K562 (cell line): Measurements from ENCODE around the gene GPR26. TPM values are rescaled to one million over a fixed set of nuclear protein-coding genes. Genes with fewer than 3 reads are reported as not detected.

Experiments
- ATAC-seq: fragments of 200-7000 bp; cut with Tn5 transposase; 3 replicates; pipeline ENCODE4 v1.9.1; 2020; ENCODE audit warnings: moderate library complexity
- BruUV-seq: library from RNA; stranded (reverse); fragments of 400-500 nt; replicated peaks from 2 replicates; lab custom pipeline; 2021; lab: Mats Ljungman, UMichigan
- CTCF ChIA-PET: fragments of 300-600 bp; formaldehyde crosslinking; extraction: SDS; loops from one replicate; lab custom pipeline; 2021; ENCODE audit warnings: low intra/inter-chr PET ratio; lab: Yijun Ruan, JAX
- POLR2A ChIA-PET: fragments of 300-600, 350-650 bp; sonication (Branson Sonifier 250); formaldehyde crosslinking; extraction: SDS; loops from one replicate; lab custom pipeline; 2021; ENCODE audit warnings: antibody characterized with exemption, inconsistent platforms; lab: Yijun Ruan, JAX
- DNase-seq, 4 experiments: peaks; one replicate each; pipeline versions ENCODE4 v3.0.0 to v3.0.0-alpha.2; 2011 to 2018; ENCODE audit warnings: low spot score in 3 of 4, mixed read lengths in 3 of 4; ENCODE audit errors: extremely low read depth in 1 of 4
- FAIRE-seq: peaks from 2 replicates; lab custom pipeline; 2011; peaks lifted over from hg19 to GRCh38; lab: Jason Lieb, UNC
- H2AFZ ChIP-seq: 2 replicates; pipeline ENCODE4 v1.6.0; 2011; ENCODE audit warnings: low read depth, low read length, control low read depth, inconsistent platforms
- H3K27ac ChIP-seq: fragments of 200-600 bp; 3 replicates; pipeline ENCODE4 v1.8.0; 2011; ENCODE audit warnings: low read depth, mild to moderate bottlenecking, control low read depth, inconsistent platforms, low read length, moderate library complexity, mixed read lengths; ENCODE audit errors: extremely low read depth
- H3K27me3 ChIP-seq, 2 experiments: fragments of 300-600 bp in 1 of 2; 2 replicates in 1 of 2; 3 replicates in 1 of 2; pipeline versions ENCODE4 v1.6.0 to v1.8.0; 2011; ENCODE audit warnings: inconsistent platforms in 2 of 2, low read length in 2 of 2, mild to moderate bottlenecking in 1 of 2, mixed read lengths in 1 of 2, moderate library complexity in 1 of 2; ENCODE audit not compliant: control insufficient read depth in 2 of 2, insufficient read depth in 2 of 2
- H3K36me3 ChIP-seq: fragments of 300-600 bp; 3 replicates; pipeline ENCODE4 v1.8.0; 2011; ENCODE audit warnings: mild to moderate bottlenecking, low read length, inconsistent platforms; ENCODE audit not compliant: control insufficient read depth, insufficient read depth
- H3K4me1 ChIP-seq, 2 experiments: fragments of 200-600 bp in 1 of 2; replicated peaks in 1 of 2; 2 replicates in 1 of 2; 3 replicates in 1 of 2; pipeline versions ENCODE4 v1.5.1 to v1.8.0; 2011; ENCODE audit warnings: inconsistent platforms in 2 of 2, low read length in 2 of 2, mild to moderate bottlenecking in 1 of 2, mixed read lengths in 1 of 2, moderate library complexity in 1 of 2; ENCODE audit not compliant: control insufficient read depth in 2 of 2, insufficient read depth in 2 of 2
- H3K4me2 ChIP-seq: 2 replicates; pipeline ENCODE4 v1.6.1; 2011; ENCODE audit warnings: low read length, control low read depth, inconsistent platforms, mixed read lengths; ENCODE audit not compliant: insufficient read depth
- H3K4me3 ChIP-seq: fragments of 200-600 bp; sonication (generic), shearing (Covaris generic); 2 replicates; pipeline ENCODE4 v1.5.1; 2016; ENCODE audit warnings: control low read depth, inconsistent platforms
- H3K79me2 ChIP-seq: fragments of 200-600 bp; 3 replicates; pipeline ENCODE4 v1.8.0; 2011; ENCODE audit warnings: low read length, inconsistent platforms; ENCODE audit not compliant: control insufficient read depth, insufficient read depth
- H3K9ac ChIP-seq, 2 experiments: 2 replicates each; pipeline versions ENCODE4 v1.6.0 to v1.6.1; 2011; ENCODE audit warnings: low read depth in 2 of 2, low read length in 2 of 2, control low read depth in 1 of 2, inconsistent platforms in 1 of 2, mild to moderate bottlenecking in 1 of 2, mixed read lengths in 1 of 2; ENCODE audit not compliant: insufficient read depth in 1 of 2
- H3K9me1 ChIP-seq: one replicate; pipeline ENCODE4 v1.6.0; 2011; ENCODE audit warnings: inconsistent platforms, mild to moderate bottlenecking, low read length, moderate library complexity; ENCODE audit not compliant: control insufficient read depth, insufficient read depth
- H3K9me3 ChIP-seq: replicated peaks from 2 replicates; pipeline ENCODE4 v1.5.1; 2011; ENCODE audit warnings: low read depth, low read length, inconsistent platforms; ENCODE audit not compliant: control insufficient read depth, insufficient read depth
- H4K20me1 ChIP-seq: replicated peaks from 2 replicates; pipeline ENCODE4 v1.6.1; 2011; ENCODE audit warnings: low read length, inconsistent platforms, mixed read lengths; ENCODE audit not compliant: control insufficient read depth, insufficient read depth
- BRD4 ChIP-seq: fragments of 200-600 bp; sonication (generic); IDR thresholded peaks from 2 replicates; pipeline ENCODE4 v1.6.1; 2017; ENCODE audit warnings: inconsistent platforms
- CBFA2T2 ChIP-seq: fragments of 450-650 bp; conservative IDR thresholded peaks from 2 replicates; pipeline ENCODE4 v1.6.1; 2017; ENCODE audit warnings: mild to moderate bottlenecking
- HNRNPL ChIP-seq: fragments of 200-400 bp; formaldehyde crosslinking; IDR thresholded peaks from 2 replicates; pipeline ENCODE4 v1.6.1; 2017; ENCODE audit warnings: low read depth, mild to moderate bottlenecking, low read length
- NR4A1 ChIP-seq, 2 experiments: fragments of 250-450 bp in 1 of 2; fragments of 450-650 bp in 1 of 2; sonication (Bioruptor Pico) in 1 of 2; IDR thresholded peaks; 2 replicates each; pipeline versions ENCODE4 v1.4.0 to v1.6.1; 2016 to 2020; ENCODE audit warnings: mild to moderate bottlenecking in 2 of 2, missing compliant biosample characterization in 1 of 2, missing genetic modification characterization in 1 of 2, moderate library complexity in 1 of 2
- ZBED1 ChIP-seq: IDR thresholded peaks from 2 replicates; pipeline ENCODE4 v1.6.1; 2014
- ZNF354B ChIP-seq: fragments of 250-450 bp; sonication (Bioruptor Pico); IDR thresholded peaks from 2 replicates; pipeline ENCODE4 v1.4.0; 2020
- ZNF695 ChIP-seq: fragments of 450-650 bp; formaldehyde crosslinking; IDR thresholded peaks from 2 replicates; pipeline ENCODE4 v1.4.0; 2020; ENCODE audit warnings: mild to moderate bottlenecking, moderate library complexity
- in situ Hi-C: fragments of 300-500 bp; cut with MboI; formaldehyde crosslinking; loops from 4 replicates; pipeline ENCODE4 v1.15.0; 2018; ENCODE audit warnings: inconsistent platforms, mixed read lengths
- intact Hi-C: fragments of 100-400 bp; cut with micrococcal nuclease; formaldehyde crosslinking; loops from 2 replicates; pipeline ENCODE4 v1.14.2; 2022
- polyA plus RNA-seq, 8 experiments: library from polyadenylated mRNA; depleted of rRNA in 4 of 8; stranded (reverse) in 5 of 8; unstranded in 3 of 8; fragments of >200 nt; fragmentation: Nextera tagmentation in 2 of 8; fragmentation: Illumina TruSeq in 1 of 8; extraction: Ambion mirVana in 2 of 8; extraction: Trizol in 1 of 8; gene quantifications; 2 replicates each; pipeline versions ENCODE4 v1.2.1 to v1.2.3, GENCODE V29; 2011 to 2014; ENCODE audit warnings: inconsistent platforms in 1 of 8, missing spikeins in 1 of 8
- total RNA-seq, 7 experiments: library from RNA; depleted of rRNA in 6 of 7; stranded (reverse); fragments of >200 nt in 6 of 7; fragmentation: Illumina TruSeq in 2 of 7; extraction: Trizol in 2 of 7; gene quantifications; 2 replicates each; pipeline versions ENCODE4 v1.2.1 to v1.2.3, GENCODE V29; 2011 to 2021; ENCODE audit warnings: low replicate concordance in 1 of 7
- TF ChIP-seq, protein P1 (sequence below), 2 experiments: IDR thresholded peaks; 2 replicates each; pipeline ENCODE4 v1.6.1; 2011; ENCODE audit warnings: borderline replicate concordance in 1 of 2, control low read depth in 1 of 2, low read depth in 1 of 2, low read length in 1 of 2, mild to moderate bottlenecking in 1 of 2, mixed read lengths in 1 of 2, moderate library complexity in 1 of 2; ENCODE audit not compliant: insufficient read depth in 1 of 2, insufficient read length in 1 of 2, poor library complexity in 1 of 2, severe bottlenecking in 1 of 2; ENCODE audit errors: extremely low read depth in 1 of 2
- TF ChIP-seq, protein P2 (sequence below): sonication (generic); formaldehyde crosslinking; IDR thresholded peaks from 2 replicates; pipeline ENCODE4 v1.8.1; 2023; ENCODE audit warnings: mild to moderate bottlenecking, missing genetic modification reagents
- TF ChIP-seq, protein P3 (sequence below), 3 experiments: fragments of 200-800 bp in 1 of 3; fragments of 250-450 bp in 1 of 3; fragments of 450-650 bp in 1 of 3; sonication (Bioruptor Pico) in 1 of 3; sonication (Bioruptor generic) in 1 of 3; formaldehyde crosslinking in 1 of 3; IDR thresholded peaks; 2 replicates each; pipeline versions ENCODE4 v1.6.1 to v1.8.0; 2016 to 2022; ENCODE audit warnings: mild to moderate bottlenecking in 2 of 3, missing genetic modification characterization in 2 of 3, missing compliant biosample characterization in 1 of 3, moderate library complexity in 1 of 3
- TF ChIP-seq, protein P4 (sequence below): fragments of 450-650 bp; IDR thresholded peaks from 2 replicates; pipeline ENCODE4 v1.6.1; 2016; ENCODE audit warnings: mild to moderate bottlenecking

Gene GPR26
- total and polyA plus RNA-seq, 9 of the 15 experiments (the other 6 are each of a cell fraction or from before 2014, with no cell fraction given): not detected

DNA sequence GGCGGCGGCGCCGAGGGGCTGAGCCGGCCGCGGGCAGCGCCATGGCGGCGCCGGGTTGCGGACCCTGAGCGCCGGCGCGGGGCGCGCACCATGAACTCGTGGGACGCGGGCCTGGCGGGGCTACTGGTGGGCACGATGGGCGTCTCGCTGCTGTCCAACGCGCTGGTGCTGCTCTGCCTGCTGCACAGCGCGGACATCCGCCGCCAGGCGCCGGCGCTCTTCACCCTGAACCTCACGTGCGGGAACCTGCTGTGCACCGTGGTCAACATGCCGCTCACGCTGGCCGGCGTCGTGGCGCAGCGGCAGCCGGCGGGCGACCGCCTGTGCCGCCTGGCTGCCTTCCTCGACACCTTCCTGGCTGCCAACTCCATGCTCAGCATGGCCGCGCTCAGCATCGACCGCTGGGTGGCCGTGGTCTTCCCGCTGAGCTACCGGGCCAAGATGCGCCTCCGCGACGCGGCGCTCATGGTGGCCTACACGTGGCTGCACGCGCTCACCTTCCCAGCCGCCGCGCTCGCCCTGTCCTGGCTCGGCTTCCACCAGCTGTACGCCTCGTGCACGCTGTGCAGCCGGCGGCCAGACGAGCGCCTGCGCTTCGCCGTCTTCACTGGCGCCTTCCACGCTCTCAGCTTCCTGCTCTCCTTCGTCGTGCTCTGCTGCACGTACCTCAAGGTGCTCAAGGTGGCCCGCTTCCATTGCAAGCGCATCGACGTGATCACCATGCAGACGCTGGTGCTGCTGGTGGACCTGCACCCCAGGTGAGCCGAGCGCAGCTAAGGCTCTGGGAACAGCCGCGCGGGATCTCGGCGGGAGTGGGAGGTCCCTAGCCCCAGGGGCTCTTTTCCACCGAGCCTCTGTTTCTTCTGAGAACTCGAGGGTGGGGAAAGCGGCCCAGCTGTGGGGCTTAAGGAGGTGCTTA lies at the start of gene GPR26 (continued):
- TF ChIP-seq BRD4: no peak
- TF ChIP-seq ZNF354B (CRISPR knock-in tag): no peak
- TF ChIP-seq, protein P1, sequence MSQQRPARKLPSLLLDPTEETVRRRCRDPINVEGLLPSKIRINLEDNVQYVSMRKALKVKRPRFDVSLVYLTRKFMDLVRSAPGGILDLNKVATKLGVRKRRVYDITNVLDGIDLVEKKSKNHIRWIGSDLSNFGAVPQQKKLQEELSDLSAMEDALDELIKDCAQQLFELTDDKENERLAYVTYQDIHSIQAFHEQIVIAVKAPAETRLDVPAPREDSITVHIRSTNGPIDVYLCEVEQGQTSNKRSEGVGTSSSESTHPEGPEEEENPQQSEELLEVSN (IDR thresholded peaks at IDR 0.05; ENCODE audit: borderline replicate concordance in 1 of 2, extremely low read depth in 1 of 2, insufficient read depth in 1 of 2, insufficient read length in 1 of 2, low read depth in 1 of 2, low read length in 1 of 2, poor library complexity in 1 of 2, severe bottlenecking in 1 of 2): no peak
- no peak for TF ChIP-seq CBFA2T2
- TF ChIP-seq, protein P2, sequence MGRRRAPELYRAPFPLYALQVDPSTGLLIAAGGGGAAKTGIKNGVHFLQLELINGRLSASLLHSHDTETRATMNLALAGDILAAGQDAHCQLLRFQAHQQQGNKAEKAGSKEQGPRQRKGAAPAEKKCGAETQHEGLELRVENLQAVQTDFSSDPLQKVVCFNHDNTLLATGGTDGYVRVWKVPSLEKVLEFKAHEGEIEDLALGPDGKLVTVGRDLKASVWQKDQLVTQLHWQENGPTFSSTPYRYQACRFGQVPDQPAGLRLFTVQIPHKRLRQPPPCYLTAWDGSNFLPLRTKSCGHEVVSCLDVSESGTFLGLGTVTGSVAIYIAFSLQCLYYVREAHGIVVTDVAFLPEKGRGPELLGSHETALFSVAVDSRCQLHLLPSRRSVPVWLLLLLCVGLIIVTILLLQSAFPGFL (CRISPR knock-in tag): no peak
- TF ChIP-seq, all 486 proteins: peak for 0

DNA sequence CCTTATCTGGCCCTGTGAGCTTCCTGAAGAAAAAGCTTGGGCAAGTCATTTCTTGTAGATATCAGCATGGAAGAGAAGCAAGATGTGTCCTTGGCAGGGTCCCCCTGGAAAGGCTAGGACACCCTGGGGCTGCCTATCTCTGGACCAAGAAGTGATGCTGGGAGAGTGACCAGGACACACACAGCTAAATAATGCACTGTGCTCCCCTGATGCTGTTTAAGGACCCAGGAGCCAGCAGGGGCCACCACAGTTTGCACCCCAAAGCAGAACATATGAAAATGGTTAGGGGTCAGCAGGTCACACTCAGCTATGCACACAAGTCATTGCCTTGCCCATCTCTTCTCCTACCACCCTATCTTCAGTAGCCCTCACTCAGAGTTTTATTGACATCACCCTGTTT lies 47.9 kb upstream of the GPR26 start:
- ATAC-seq: no peak
- no peaks in the 10 kb centered on the region for H3K4me1 ChIP-seq
- DNase-seq: no peak
- H3K9ac ChIP-seq: no peak overlapping the region
- no peak for FAIRE-seq
- ChIA-PET CTCF (no interaction called here), POLR2A (no interaction called here)
- no peaks in the 10 kb centered on the region for H4K20me1 ChIP-seq
- no peaks in the 10 kb centered on the region for H3K79me2 ChIP-seq
- H3K4me2 ChIP-seq: no peak overlapping the region
- in situ Hi-C loops (no loop called here), intact Hi-C loops (no loop called here)
- H3K27ac ChIP-seq: no peak overlapping the region
- no peaks in the 10 kb centered on the region for H3K9me1 ChIP-seq
- H3K27me3 ChIP-seq: peaks cover 0 to 5% of the 10 kb centered on the region in 2 experiments; a peak in 1 of 5 replicates
- no peaks in the 10 kb centered on the region for H3K9me3 ChIP-seq
- H2AFZ ChIP-seq: no peak overlapping the region
- H3K36me3 ChIP-seq: no peaks in the 10 kb centered on the region
- H3K4me3 ChIP-seq: no peak overlapping the region
- BruUV-seq: no TSS peak
- TF ChIP-seq NR4A1 (CRISPR knock-in tag; IDR thresholded peaks at IDR 0.05) (no peak), NR4A1 (tag; IDR thresholded peaks at IDR 0.05) (no peak), ZNF695 (no peak), ZBED1 (no peak), HNRNPL (no peak)
- TF ChIP-seq, protein P3, sequence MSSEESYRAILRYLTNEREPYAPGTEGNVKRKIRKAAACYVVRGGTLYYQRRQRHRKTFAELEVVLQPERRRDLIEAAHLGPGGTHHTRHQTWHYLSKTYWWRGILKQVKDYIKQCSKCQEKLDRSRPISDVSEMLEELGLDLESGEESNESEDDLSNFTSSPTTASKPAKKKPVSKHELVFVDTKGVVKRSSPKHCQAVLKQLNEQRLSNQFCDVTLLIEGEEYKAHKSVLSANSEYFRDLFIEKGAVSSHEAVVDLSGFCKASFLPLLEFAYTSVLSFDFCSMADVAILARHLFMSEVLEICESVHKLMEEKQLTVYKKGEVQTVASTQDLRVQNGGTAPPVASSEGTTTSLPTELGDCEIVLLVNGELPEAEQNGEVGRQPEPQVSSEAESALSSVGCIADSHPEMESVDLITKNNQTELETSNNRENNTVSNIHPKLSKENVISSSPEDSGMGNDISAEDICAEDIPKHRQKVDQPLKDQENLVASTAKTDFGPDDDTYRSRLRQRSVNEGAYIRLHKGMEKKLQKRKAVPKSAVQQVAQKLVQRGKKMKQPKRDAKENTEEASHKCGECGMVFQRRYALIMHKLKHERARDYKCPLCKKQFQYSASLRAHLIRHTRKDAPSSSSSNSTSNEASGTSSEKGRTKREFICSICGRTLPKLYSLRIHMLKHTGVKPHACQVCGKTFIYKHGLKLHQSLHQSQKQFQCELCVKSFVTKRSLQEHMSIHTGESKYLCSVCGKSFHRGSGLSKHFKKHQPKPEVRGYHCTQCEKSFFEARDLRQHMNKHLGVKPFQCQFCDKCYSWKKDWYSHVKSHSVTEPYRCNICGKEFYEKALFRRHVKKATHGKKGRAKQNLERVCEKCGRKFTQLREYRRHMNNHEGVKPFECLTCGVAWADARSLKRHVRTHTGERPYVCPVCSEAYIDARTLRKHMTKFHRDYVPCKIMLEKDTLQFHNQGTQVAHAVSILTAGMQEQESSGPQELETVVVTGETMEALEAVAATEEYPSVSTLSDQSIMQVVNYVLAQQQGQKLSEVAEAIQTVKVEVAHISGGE (CRISPR knock-in tag; IDR thresholded peaks at IDR 0.05): no peak
- TF ChIP-seq, protein P4, sequence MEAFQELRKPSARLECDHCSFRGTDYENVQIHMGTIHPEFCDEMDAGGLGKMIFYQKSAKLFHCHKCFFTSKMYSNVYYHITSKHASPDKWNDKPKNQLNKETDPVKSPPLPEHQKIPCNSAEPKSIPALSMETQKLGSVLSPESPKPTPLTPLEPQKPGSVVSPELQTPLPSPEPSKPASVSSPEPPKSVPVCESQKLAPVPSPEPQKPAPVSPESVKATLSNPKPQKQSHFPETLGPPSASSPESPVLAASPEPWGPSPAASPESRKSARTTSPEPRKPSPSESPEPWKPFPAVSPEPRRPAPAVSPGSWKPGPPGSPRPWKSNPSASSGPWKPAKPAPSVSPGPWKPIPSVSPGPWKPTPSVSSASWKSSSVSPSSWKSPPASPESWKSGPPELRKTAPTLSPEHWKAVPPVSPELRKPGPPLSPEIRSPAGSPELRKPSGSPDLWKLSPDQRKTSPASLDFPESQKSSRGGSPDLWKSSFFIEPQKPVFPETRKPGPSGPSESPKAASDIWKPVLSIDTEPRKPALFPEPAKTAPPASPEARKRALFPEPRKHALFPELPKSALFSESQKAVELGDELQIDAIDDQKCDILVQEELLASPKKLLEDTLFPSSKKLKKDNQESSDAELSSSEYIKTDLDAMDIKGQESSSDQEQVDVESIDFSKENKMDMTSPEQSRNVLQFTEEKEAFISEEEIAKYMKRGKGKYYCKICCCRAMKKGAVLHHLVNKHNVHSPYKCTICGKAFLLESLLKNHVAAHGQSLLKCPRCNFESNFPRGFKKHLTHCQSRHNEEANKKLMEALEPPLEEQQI: no peak
